NCI-H524 treated with DMSO at 0.1 percent for 48 hours (cell line): ENCODE results near the gene TXNRD2.

ENCODE experiments used
- DNase-seq: peaks from one replicate; lab custom pipeline; 2025; lab: John Stamatoyannopoulos, UW

The TXNRD2 gene

DNA sequence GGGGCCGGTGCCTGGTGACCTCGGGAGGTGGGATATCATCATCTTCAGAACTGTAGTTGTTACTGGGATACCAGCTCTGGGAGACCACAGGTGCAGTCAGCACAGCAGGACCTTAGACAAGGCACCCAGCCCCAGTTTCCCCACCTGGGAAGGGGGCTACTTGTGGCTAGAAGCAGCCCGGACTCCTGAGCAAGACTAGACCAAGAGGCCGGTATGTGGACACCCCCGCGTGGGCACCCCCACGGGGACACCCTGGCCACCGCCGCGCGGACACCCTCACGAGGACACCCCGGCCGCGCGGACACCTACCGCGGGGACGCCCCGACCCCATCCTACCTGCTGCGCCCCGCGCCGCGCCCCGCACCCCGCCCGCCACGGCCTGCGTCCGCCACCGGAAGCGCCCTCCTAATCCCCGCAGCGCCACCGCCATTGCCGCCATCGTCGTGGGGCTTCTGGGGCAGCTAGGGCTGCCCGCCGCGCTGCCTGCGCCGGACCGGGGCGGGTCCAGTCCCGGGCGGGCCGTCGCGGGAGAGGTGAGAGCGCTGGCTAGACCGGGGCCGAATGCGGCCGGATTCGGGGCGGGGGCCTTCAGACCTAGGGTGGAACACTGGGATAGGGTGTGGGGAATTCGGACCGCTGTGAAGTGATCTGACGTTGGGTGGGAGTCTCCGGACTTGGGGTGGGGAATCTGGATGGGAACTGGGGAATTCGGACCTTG, at the start of gene TXNRD2, which contains the start of gene COMT:
TSS of gene TXNRD2 (minus strand) at position 454 of the 718 bp plus-strand sequence. CDS start at position 439, 15 bp downstream.
TSS of gene COMT (plus strand) at position 408 of the 718 bp plus-strand sequence. CDS start 20,755 bp downstream, outside the sequence.
- no peak for DNase-seq

GRCh38 chr22:19991395-19991644, 49.7 kb upstream of the TXNRD2 start:
- no peak for DNase-seq

- no peak for DNase-seq
Observed at GRCh38 chr22:19990609-19991394, 49.2 kb upstream of the TXNRD2 start.

GRCh38 chr22:19990188-19990587, 48.6 kb upstream of the TXNRD2 start:
- no peak for DNase-seq

GRCh38 chr22:19989725-19990067, 48.1 kb upstream of the TXNRD2 start:
- DNase-seq, result no peak

- no peak for DNase-seq
Observed at GRCh38 chr22:19988965-19989724, 47.5 kb upstream of the TXNRD2 start.

DNA sequence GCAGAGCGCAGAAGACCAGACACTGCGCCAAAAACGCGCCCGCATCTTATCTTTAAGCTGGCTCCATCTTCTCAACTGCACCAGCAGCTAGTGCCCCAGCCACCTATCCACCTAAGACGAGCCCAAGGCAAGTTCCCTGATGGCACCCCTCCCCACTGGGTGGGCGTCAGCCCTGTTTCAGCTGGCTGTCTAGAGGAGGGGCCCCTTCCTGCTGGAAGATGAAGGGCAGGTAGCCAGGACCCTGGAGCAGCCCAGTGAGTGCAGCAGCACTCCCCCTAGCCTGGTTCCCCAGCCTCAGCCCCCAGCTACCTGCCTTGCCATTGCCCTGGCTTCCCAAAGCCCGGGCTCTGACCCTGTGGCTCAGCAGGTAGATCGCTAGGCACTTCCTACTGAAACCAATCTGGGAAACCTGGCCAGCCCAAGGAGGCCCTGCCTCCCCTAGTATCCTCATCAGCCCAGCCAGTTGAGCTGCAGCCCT, 46.8 kb upstream of the TXNRD2 start:
- DNase-seq, result no peak

DNA sequence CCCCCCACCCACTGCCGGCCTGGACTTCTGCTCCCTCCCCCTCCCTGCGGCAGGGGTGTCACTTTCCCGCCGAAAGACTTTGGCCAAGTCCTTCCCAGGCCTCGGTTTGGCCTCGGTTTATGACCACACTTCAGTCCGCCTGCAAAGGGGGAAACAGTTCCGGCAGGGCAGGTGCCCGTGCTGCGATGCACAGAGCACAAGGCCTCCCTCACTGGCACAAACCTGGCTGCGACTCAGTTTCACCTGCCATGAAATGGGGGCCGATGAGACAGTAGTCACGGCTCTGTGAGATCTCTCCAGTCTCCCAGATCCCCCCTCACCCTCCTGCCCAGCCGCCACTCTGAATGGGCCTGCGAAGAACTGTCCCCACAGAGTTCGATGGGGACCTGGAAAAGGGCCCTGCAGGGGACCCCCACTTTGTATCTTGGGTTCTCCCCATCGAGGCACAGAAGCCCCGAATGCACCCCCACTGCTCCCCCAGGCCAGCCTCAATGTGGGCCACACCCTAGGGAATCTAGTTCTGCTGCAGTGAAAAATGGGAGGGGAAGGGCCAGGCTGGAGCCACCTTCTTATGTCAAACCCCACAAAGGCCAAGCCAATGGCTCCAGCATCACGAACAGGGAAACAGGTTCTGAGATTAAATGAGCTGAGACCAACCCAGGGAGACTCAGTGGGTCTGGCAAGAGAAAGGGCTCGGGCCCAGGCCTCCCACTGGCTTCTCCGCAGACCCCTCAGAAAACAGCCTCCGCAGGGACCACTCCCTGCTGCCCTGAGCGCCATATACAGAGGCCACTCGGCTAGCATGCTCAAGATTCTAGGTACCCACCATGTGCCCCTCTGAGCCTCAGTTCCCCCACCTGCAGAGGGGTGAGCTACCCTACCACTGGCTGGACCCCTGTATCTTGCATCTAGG, 46.0 kb upstream of the TXNRD2 start:
- no peak for DNase-seq

- DNase-seq, result no peak
Observed at GRCh38 chr22:19986410-19987341, 45.1 kb upstream of the TXNRD2 start.

GRCh38 chr22:19986011-19986409, 44.4 kb upstream of the TXNRD2 start:
- DNase-seq, result no peak

GRCh38 chr22:19984851-19985811, 43.5 kb upstream of the TXNRD2 start:
- no peak for DNase-seq

DNA sequence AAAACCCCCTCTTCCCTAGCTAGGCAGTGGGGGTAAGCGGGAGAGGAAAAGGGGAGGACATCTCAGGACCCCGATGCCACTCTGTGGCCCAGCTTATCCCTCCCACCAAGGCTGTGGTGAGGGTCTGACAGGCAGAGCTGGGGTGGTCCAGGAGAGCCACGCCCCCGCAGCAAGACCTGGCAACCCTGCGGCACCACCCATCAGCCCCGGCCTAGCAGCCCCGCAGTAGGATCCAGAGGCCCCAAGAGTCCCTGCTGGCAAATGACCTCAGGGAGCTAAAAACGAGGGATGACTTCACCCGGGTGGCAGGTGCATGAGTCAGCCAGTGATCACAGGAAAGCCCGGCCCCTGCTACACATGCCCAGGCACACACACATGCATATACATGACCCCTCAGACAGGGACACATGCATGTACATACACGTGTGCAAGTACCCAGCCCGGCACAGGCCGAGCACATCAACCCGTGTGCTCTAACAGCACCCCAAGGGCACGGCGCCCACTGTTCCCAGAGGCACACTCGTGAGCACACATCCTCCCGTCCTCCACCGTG, 42.7 kb upstream of the TXNRD2 start:
- DNase-seq, result no peak

DNA sequence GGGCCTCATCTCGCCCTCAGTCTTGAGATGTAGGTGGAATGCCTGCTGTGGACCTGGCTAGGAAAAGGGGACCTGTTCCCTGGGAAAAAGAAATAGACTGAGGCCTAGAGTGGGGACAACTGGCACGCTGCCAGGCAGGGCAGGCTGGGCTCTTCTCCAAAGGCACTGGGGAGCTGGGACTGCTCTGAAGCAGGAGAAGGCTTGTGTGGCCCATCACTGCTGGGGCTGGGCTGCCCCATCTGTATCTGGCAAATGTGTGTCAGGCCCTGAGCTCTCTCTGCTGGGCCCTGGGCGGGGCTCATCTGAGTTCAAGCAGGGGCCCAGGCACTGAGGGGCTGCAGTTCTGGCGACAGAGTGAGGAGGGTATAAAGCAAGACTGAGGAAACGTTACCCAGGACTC, 42.1 kb upstream of the TXNRD2 start:
- DNase-seq, result no peak

DNA sequence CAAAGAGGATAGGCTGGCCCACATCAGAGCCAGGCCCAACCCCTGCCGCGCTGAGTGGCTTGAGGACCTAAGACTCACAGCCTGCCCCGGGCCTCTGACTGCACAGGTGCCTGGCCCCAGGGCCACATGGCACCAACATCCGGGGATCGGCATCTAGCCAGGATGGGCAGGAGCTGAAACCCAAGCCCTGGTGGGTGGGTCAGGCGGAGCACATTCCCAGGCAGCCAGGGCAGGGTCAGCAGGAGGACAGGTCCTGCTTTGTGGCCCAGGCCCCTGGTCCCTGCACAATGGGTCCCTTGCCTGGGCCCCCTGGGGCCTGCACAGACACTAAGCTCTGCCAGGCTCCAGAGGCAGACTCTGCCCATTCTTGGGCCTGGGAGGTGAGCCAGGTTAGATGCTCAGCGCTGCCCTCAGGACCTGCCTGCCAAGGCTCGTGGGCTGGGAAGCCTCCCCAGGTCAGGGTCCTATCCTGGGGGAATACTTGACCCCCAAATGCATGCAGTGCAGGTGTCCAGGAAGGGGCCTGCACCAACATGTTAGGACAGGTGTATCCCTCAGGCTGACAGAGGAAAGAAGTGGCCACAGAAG, 41.5 kb upstream of the TXNRD2 start:
- no peak for DNase-seq

DNA sequence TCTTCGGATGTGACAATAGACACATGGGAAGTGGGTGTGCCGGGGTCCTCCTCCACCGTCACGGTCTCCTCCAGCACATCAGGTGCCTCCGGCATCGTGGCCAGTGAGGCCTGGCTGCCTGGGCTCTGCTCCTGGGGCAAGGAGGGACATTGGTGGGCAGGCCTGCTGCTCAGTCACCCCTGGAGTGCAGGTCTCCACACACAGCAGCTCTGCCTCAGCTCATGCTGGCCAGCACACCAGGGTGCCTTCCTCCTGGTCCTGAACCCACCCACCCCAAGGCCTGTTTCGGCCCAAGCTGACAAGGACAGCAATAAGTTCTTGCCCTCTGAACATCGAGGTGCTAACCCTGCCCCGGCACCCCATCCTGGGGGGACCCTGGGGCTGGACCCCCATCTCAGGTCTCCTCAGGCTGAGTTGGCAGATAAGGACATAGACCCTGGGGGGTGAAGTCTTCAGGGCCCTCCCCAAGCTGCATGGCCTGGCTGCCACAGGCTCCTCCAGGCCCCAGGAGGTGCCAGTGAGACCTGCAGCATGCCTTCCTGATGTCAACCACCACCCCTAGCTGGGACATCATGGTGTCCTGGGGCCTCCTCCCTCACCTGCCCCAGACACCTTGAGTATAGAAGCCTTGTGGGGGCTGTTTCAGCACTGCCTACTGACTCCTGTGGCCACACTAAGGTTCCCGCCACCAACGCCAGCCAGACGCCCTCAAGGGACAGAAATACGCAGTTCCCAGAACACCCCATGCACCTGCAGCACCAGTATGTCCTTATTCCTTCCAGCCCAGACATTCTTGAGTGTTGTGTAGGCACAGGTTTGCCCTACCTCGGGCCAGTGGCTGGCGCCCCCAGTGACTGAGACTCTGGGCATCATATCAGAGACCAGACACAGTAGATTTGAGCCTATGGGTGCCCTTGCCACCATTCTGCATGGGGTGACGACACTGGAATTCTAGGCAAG, 40.6 kb upstream of the TXNRD2 start:
- DNase-seq, result no peak

- no peak for DNase-seq
Observed at GRCh38 chr22:19981171-19981960, 39.7 kb upstream of the TXNRD2 start.

- DNase-seq, result no peak
Observed at GRCh38 chr22:19980766-19981165, 39.1 kb upstream of the TXNRD2 start.
